Keratinocyte (primary cell): ENCODE data around the gene RIT2.

Experiments used
- EZH2 ChIP-seq: IDR thresholded peaks from one replicate; pipeline ENCODE4 v1.6.1; 2012; ENCODE audit warnings: inconsistent platforms, mild to moderate bottlenecking, low read length, moderate library complexity
- TF ChIP-seq, protein P1 (sequence below), 3 experiments: IDR thresholded peaks in 1 of 3; conservative IDR thresholded peaks in 1 of 3; optimal IDR thresholded peaks in 1 of 3; 2 replicates in 2 of 3; 3 replicates in 1 of 3; pipeline versions ENCODE3 to v1.5.1; 2011; ENCODE audit warnings: low read length in 3 of 3, mild to moderate bottlenecking in 3 of 3, moderate library complexity in 2 of 3, control low read depth in 1 of 3, inconsistent platforms in 1 of 3; ENCODE audit not compliant: insufficient read depth in 2 of 3; ENCODE audit errors: extremely low read depth in 1 of 3

- TF ChIP-seq EZH2, result no peak
- TF ChIP-seq, protein P1, sequence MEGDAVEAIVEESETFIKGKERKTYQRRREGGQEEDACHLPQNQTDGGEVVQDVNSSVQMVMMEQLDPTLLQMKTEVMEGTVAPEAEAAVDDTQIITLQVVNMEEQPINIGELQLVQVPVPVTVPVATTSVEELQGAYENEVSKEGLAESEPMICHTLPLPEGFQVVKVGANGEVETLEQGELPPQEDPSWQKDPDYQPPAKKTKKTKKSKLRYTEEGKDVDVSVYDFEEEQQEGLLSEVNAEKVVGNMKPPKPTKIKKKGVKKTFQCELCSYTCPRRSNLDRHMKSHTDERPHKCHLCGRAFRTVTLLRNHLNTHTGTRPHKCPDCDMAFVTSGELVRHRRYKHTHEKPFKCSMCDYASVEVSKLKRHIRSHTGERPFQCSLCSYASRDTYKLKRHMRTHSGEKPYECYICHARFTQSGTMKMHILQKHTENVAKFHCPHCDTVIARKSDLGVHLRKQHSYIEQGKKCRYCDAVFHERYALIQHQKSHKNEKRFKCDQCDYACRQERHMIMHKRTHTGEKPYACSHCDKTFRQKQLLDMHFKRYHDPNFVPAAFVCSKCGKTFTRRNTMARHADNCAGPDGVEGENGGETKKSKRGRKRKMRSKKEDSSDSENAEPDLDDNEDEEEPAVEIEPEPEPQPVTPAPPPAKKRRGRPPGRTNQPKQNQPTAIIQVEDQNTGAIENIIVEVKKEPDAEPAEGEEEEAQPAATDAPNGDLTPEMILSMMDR (optimal IDR thresholded peaks at IDR 0.05 in 1 of 3, IDR thresholded peaks at IDR 0.05 in 1 of 3, conservative IDR thresholded peaks at IDR 0.05 in 1 of 3; ENCODE audit: extremely low read depth in 1 of 3, insufficient read depth in 2 of 3, low read length in 3 of 3), result no peak
These were observed 166.7 kb downstream of the RIT2 start for GRCh38 chr18:42948831-42949230.
